Mesodermal cell (in vitro differentiated cells): ENCODE results near the gene PDE6A.
"Not testable (repeated sequence)": the region's sequence is repeated elsewhere in the genome, so short reads cannot be mapped to it uniquely, and the experiment has no call there.

ENCODE experiments used
- H3K27ac ChIP-seq: 2 replicates; pipeline ENCODE4 v1.7.0; 2013; ENCODE audit warnings: mild to moderate bottlenecking, low read depth, low read length, moderate library complexity; ENCODE audit not compliant: severe bottlenecking
- H3K36me3 ChIP-seq: 2 replicates; pipeline ENCODE4 v1.7.1; 2013; ENCODE audit warnings: mild to moderate bottlenecking, low read length, moderate library complexity; ENCODE audit not compliant: control insufficient read depth, insufficient read depth
- H3K4me1 ChIP-seq: one replicate; pipeline ENCODE4 v1.7.1; 2013; ENCODE audit warnings: mild to moderate bottlenecking, low read length; ENCODE audit not compliant: insufficient read depth, control insufficient read depth, poor library complexity, severe bottlenecking
- H3K4me3 ChIP-seq: 2 replicates; pipeline ENCODE4 v1.7.0; 2013; ENCODE audit warnings: low read length, control low read depth, mild to moderate bottlenecking; ENCODE audit not compliant: insufficient read depth, poor library complexity, severe bottlenecking; ENCODE audit errors: extremely low read depth
- H3K9me3 ChIP-seq: 2 replicates; pipeline ENCODE4 v1.7.1; 2013; ENCODE audit warnings: mild to moderate bottlenecking, low read length, moderate library complexity; ENCODE audit not compliant: control insufficient read depth
- WGBS, 2 experiments: methylation state at CpG; one replicate each; pipeline ENCODE4 v1.1.5; 2013; ENCODE audit warnings: missing lambda C conversion rate in 2 of 2; ENCODE audit not compliant: insufficient coverage in 2 of 2; 5-methylcytosine and 5-hydroxymethylcytosine counted together

PDE6A gene

GRCh38 chr5:149951138-149951749 lies 6.7 kb upstream of the PDE6A start:
- WGBS, 2 experiments, result 86 to 88% methylated on average over 5 of the region's 6 CpGs
- Histone ChIP-seq H3K27ac (no peak overlapping the region), H3K9me3 (no peaks in the 10 kb centered on the region), H3K36me3 (no peaks in the 10 kb centered on the region), H3K4me3 (no peak overlapping the region), H3K4me1 (no peaks in the 10 kb centered on the region)

GRCh38 chr5:149948993-149949392 lies 4.4 kb upstream of the PDE6A start:
- H3K36me3 ChIP-seq, result no peaks in the 10 kb centered on the region
- H3K9me3 ChIP-seq, result no peaks in the 10 kb centered on the region
- H3K4me1 ChIP-seq, result no peaks in the 10 kb centered on the region
- WGBS, 2 experiments, result 96 to 100% methylated on average over 1 to 2 of the region's 5 CpGs
- H3K27ac ChIP-seq, result no peak overlapping the region
- H3K4me3 ChIP-seq, result no peak overlapping the region

- Histone ChIP-seq H3K4me3 (no peak overlapping the region), H3K36me3 (no peaks in the 10 kb centered on the region), H3K4me1 (peaks cover 8% of the 10 kb centered on the region), H3K9me3 (no peaks in the 10 kb centered on the region), H3K27ac (no peak overlapping the region)
- 86 to 100% methylated on average over 2 of the region's 3 CpGs for WGBS, 2 experiments
Measured at GRCh38 chr5:149946118-149946517, 1.5 kb upstream of the PDE6A start.

GRCh38 chr5:149943177-149943949 lies 1.2 kb downstream of the PDE6A start:
- not testable (repeated sequence) for H3K9me3 ChIP-seq, H3K4me3 ChIP-seq, H3K36me3 ChIP-seq, H3K27ac ChIP-seq
- WGBS, 2 experiments, result 88 to 89% methylated on average over 2 to 3 of the region's 6 CpGs
- peaks cover 28% of the 10 kb centered on the region for H3K4me1 ChIP-seq

GRCh38 chr5:149942741-149943169 lies 1.8 kb downstream of the PDE6A start:
- H3K9me3 ChIP-seq, H3K4me3 ChIP-seq, H3K27ac ChIP-seq, H3K36me3 ChIP-seq: not testable (repeated sequence)
- H3K4me1 ChIP-seq, result peaks cover 34% of the 10 kb centered on the region
- WGBS, 2 experiments, result 85 to 100% methylated on average over 1 to 2 of the region's 4 CpGs

GRCh38 chr5:149942199-149942598 lies 2.4 kb downstream of the PDE6A start:
- H3K4me1 ChIP-seq, result peaks cover 34% of the 10 kb centered on the region
- no peaks in the 10 kb centered on the region for H3K36me3 ChIP-seq
- H3K9me3 ChIP-seq, result no peaks in the 10 kb centered on the region
- no peak overlapping the region for H3K27ac ChIP-seq
- 90 to 94% methylated on average over 1 to 2 of the region's 2 CpGs for WGBS, 2 experiments
- no peak overlapping the region for H3K4me3 ChIP-seq

GRCh38 chr5:149941795-149942194 lies 2.8 kb downstream of the PDE6A start:
- H3K9me3 ChIP-seq, result no peaks in the 10 kb centered on the region
- WGBS, 2 experiments, result 86 to 90% methylated on average over 3 of the region's 4 CpGs
- H3K36me3 ChIP-seq, result no peaks in the 10 kb centered on the region
- no peak overlapping the region for H3K4me3 ChIP-seq
- peaks cover 34% of the 10 kb centered on the region for H3K4me1 ChIP-seq
- H3K27ac ChIP-seq, result no peak overlapping the region

GRCh38 chr5:149940941-149941644 lies 3.5 kb downstream of the PDE6A start:
- Histone ChIP-seq H3K4me1 (peaks cover 34% of the 10 kb centered on the region), H3K4me3 (no peak overlapping the region), H3K27ac (peak overlapping the region; percentile 23), H3K36me3 (no peaks in the 10 kb centered on the region), H3K9me3 (no peaks in the 10 kb centered on the region)
- 60 to 89% methylated on average over 1 to 4 of the region's 5 CpGs for WGBS, 2 experiments

- Histone ChIP-seq H3K9me3 (no peaks in the 10 kb centered on the region), H3K27ac (no peak overlapping the region), H3K36me3 (no peaks in the 10 kb centered on the region), H3K4me1 (peaks cover 34% of the 10 kb centered on the region), H3K4me3 (no peak overlapping the region)
- WGBS, 2 experiments, result 90 to 92% methylated on average over 6 to 7 of the region's 9 CpGs
Measured at GRCh38 chr5:149940077-149940574, 4.5 kb downstream of the PDE6A start.

GRCh38 chr5:149939546-149939945 lies 5.0 kb downstream of the PDE6A start:
- WGBS, 2 experiments, result 77 to 87% methylated on average over 2 to 3 of the region's 6 CpGs
- Histone ChIP-seq H3K27ac (peak overlapping the region; percentile 39), H3K36me3 (no peaks in the 10 kb centered on the region), H3K4me3 (no peak overlapping the region), H3K9me3 (no peaks in the 10 kb centered on the region), H3K4me1 (peaks cover 34% of the 10 kb centered on the region)
